Muscle of back (tissue), 11 donors: ENCODE results near the gene PCDHGC5. TPM values are rescaled to one million over a fixed set of nuclear protein-coding genes. Genes with fewer than 3 reads are reported as not detected.
A peak's percentile ranks its signal among the peaks of the same experiment; 100 is the strongest.

ENCODE experiments used
- DNase-seq, 3 donors: peaks; one replicate each; pipeline versions ENCODE4 v3.0.0 to v3.0.0-alpha.2; 2013
- polyA plus RNA-seq, 10 donors: library from polyadenylated mRNA; unstranded; fragments of 120-200 nt; gene quantifications; one replicate each; pipeline ENCODE4 v1.2.1, GENCODE V29; 2013; ENCODE audit not compliant: insufficient read length in 10 of 10

Gene PCDHGC5
- polyA plus RNA-seq, 10 donors = 0.25 to 1.4 (median 0.44) TPM

DNA sequence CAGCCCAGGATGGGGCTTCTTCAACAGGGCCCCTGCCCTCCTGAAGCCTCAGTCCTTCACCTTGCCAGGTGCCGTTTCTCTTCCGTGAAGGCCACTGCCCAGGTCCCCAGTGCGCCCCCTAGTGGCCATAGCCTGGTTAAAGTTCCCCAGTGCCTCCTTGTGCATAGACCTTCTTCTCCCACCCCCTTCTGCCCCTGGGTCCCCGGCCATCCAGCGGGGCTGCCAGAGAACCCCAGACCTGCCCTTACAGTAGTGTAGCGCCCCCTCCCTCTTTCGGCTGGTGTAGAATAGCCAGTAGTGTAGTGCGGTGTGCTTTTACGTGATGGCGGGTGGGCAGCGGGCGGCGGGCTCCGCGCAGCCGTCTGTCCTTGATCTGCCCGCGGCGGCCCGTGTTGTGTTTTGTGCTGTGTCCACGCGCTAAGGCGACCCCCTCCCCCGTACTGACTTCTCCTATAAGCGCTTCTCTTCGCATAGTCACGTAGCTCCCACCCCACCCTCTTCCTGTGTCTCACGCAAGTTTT is 23.6 kb downstream of the PCDHGC5 start:
- DNase-seq = peak in 2 of 3 donors; percentile 77 to 85

DNA sequence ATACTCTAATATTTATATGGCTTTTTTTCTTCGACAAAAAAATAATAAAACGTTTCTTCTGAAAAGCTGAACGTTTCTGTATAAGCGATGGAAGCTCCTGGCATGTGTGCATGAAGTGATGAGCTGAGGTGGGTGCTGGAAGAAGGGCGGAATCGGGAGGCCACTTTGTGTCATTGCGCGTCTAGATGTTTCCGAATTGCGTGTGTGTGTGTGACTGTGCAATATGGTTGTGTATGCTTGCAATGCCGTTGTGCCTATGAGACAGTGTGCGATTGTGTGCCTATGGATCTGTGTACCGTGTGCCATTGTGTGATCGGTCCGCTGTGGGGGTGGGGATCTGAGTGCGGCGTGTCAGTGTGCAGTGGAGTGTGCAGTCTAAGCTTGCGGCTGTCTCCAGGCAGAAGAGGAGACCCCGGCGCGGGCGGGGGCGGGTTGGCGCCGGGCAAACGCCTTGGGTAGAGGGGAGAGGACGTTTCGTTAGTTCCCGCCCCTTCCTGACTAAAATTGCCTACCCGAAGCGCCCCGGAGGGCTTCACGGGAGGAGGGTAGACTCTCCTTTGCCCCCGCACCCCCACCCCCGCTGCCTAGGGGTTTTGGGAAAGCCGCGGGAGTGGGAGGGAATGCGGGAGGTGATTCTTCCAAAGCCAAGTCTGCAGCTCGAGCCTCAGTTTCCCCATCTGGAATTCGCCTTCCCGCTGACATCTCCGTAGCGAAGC is 24.2 kb downstream of the PCDHGC5 start:
- peak in 2 of 3 donors; percentile 67 to 91 for DNase-seq

- DNase-seq = peak; percentile 86 to 96 (median 89)
Observed at GRCh38 chr5:141513627-141514329, 24.9 kb downstream of the PCDHGC5 start.

DNA sequence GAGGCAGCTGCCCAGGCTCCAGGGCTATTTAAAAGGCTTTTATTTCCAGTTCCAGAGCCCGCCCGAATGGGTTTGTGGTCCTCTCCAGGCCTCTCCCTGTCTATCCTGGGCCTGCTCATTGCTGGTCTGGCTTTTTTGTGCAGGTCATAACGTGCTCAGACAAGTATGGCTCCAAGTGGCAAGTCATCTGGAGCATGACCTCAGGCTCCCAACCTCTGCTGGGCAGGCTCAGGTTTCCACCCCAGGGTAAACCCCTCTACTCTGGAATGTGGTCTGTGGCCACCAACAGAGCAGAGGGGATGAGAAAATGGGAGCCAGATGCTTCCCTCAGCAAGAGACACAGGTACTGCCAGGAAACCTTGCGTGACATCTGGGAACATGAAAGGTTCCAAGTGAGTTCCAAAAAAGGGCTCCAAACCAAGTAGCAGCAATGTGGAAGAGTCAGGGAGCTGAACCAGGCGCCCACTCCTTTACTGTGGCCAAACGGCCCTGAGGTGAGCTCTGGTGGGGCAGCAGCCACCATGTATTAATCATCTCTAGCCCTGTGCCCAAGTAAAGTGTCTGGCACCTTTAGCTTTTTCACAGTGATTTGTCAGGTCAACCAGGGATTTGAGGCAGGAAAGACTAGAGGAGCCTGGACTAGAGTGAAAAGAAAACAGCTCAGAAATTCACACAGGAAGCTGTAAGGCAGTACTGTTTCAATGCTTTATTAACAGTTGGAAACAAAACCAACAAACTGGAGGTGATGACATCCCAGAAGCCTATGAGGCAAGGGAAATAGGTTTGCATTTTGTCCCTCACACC is 25.7 kb downstream of the PCDHGC5 start:
- peak in 1 of 3 donors; percentile 52 for DNase-seq

GRCh38 chr5:141515141-141515540 is 26.3 kb downstream of the PCDHGC5 start:
- DNase-seq = no peak

DNA sequence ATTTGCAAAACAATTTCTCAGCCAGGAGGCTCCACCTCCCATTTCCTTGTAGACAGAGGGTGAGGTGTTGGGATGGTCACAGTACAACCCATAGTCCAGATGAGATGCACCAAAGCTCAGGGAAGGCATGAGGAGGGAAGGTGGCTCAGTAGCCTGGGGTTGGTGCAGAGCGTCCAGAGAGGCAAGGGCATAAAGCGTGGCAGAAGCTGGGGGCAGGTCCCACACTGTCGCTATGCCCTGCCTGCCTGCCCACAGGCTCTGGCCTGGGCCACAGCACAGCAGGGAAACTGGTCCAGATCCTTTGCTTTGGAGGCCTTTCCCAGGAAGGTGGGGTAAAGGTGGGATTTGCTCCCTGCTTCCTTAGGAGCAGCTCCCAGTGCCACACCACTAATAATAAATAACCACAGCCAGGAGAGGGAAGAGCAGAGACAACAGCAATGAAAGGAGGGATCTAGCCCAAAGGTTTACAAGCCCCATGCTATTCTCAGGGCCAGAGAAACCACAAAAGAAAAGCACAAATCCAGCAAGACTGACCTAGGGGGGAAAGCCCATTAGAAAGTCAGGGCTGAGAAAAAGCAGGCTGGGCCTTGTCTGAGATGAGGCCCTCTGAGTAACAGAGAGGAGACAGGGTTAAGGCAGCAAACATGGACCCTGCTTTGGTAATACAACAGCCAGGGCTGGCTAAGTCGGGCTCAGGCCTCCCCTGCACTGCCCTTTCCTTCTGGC is 27.2 kb downstream of the PCDHGC5 start:
- no peak for DNase-seq

- DNase-seq = peak in 1 of 3 donors; percentile 26
Observed at GRCh38 chr5:141516672-141517025, 27.8 kb downstream of the PCDHGC5 start.

GRCh38 chr5:141517312-141517711 is 28.4 kb downstream of the PCDHGC5 start:
- DNase-seq = no peak

- peak in 2 of 3 donors; percentile 52 to 58 for DNase-seq
Observed at GRCh38 chr5:141517880-141518617, 29.2 kb downstream of the PCDHGC5 start.

DNA sequence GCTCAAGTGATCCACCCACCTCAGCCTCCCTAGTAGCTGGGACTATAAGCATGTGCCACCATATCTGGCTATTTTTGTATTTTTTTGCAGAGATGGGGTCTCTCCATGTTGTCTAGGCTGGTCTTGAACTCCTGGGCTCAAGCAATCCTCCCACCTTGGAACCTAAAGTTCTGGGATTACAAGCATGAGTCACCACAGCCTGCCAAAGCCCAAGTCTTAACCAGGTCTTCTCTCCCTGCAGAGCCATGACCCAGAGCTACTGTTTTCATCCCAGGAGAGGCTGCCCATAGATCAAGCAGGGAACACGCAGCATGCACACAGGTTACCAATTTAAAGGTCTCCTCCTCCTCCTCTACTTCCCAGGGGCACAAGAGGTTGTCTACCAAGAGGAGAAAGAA is 29.7 kb downstream of the PCDHGC5 start:
- DNase-seq = no peak

- DNase-seq = no peak
Observed at GRCh38 chr5:141519605-141520565, 31.0 kb downstream of the PCDHGC5 start.

- peak; percentile 82 to 97 (median 92) for DNase-seq
Observed at GRCh38 chr5:141521244-141521781, 32.4 kb downstream of the PCDHGC5 start.

DNA sequence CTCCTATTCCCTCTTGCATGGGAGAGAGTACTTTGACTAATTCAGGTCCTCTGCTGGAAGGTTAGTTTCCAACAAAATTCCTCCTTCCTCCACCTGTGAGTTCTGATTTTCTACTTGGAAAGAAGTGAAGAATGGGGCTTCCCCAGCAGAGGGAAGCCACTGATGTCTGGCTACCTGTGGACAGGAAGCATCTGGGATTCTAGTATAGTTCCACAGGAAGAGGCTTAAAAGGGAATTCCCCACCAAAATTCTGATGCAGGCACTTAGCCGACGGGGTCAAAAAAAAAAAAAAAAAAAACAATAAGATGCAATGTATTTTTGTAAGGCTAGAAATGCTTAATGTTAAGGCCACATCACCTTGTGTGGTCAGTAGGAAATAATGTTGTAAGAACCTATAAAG is 33.4 kb downstream of the PCDHGC5 start:
- DNase-seq = no peak

DNA sequence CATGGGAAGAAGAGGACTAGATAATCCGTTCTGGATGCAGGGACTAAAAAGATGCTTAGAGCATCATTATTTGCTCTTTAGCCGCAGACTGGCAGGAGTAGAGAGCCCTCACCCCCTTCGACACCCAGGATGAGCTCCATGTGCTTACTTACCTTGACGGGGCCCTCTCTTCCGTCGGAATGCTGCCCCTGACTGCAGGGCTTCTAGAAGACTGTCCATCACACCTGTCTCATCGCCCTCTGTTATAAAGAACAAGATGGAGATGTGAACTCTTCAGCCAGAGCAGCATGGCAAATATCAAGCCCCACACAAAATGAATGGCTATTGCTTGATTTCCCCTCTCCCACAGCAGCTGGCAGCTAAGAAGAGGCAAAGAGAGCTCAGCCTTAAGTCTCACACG is 35.1 kb downstream of the PCDHGC5 start:
- DNase-seq = no peak

GRCh38 chr5:141524604-141525597 is 36.0 kb downstream of the PCDHGC5 start:
- peak; percentile 97 to 98 (median 98) for DNase-seq

- peak in 1 of 3 donors; percentile 77 for DNase-seq
Observed at GRCh38 chr5:141525653-141526052, 36.8 kb downstream of the PCDHGC5 start.

- no peak for DNase-seq
Observed at GRCh38 chr5:141527426-141527825, 38.5 kb downstream of the PCDHGC5 start.
